Measurements from ENCODE around the gene ZGRF1.
"Not testable (repeated sequence)": the region's sequence is repeated elsewhere in the genome, so short reads cannot be mapped to it uniquely, and the experiment has no call there.

The ZGRF1 gene

DNA sequence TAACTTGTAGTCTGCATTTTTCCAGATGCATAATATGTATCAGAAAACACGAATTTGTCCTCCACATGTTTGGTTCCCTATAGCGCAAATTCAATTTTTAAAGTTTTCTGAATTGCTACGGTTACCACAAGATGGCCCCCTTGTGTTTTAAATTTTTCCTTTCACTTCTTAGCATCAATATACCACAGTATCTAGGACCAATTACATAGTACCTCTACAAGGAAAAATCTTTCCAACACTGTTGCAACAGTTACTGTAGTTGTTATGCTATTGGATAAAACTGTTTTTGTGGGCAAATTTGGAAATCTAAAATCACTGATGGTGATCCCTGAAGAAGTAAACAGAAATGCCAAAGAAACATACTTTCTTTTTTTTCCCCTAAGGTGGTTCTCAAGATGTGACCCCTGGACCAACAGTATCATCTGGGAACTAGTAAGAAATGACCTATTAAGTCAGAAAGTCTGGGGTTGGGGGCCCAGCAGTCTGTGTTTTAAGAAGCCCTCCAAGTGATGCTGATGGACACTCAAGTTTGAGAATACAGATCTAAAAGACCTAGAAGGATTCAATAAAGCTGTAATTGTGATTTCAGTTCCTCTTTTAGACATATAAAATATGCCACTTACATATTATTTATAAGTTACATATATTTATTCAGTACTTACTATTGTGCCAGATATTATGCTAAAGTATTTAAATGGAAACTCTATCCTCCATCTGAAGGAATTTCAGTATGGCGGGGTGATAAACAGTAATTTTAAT, 3.1 kb downstream of the ZGRF1 start:
- DNase-seq: peak; percentile 14 to 48

DNA sequence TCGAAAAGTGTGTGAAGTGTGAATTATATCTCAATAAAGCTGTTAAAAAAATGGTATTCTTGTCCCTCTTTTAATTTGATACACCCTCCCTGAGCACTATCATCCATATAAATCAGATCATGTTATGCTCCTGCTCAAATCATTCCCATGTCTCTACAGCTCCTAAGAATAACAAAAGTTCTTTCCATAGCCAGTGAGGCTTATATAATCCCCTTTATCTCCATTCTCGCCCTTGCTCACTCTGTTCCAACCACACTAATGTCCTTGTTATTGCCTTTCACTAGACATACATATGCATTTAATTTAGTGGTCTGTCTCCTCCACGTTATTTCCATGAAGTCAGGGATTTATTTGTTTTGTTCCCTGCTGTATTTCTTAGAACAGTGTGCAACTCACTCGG, 10.5 kb downstream of the ZGRF1 start:
- DNase-seq: no peak

DNA sequence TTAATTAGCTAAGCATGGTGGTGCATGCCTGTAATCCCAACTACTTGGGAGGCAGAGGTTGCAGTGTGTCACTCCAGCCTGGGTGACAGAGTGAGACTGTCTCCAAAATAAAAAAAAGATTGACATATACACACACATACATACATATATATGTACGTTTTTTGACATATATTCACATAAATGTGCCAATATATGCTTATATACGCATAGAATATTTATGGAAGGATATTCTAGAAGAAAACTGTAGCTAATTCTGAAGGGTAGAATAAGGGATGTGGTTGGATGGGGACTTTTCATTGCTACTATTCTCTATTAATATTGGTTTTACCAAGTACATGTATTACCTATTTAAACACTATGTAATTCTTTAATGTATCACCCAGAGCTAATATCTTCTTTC, 19.7 kb downstream of the ZGRF1 start:
- no peak for DNase-seq

DNA sequence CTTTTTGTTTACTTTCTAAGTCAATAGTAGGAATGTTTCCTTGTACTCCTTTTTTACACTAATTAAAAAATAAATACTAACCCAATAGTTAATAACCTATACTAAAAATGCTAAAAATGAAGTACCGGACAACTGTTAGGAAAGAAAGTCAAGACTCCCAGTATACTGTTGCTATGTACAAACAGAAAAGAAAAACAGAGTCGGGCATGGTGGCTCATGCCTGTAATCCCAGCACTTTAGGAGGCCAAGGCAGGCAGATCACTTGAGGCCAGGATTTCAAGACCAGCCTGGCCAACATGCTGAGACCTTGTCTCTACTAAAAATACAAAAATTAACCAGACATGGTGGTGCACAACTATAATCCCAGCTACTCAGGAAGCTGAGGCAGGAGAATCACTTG, 23.9 kb downstream of the ZGRF1 start:
- not testable (repeated sequence) for DNase-seq

DNA sequence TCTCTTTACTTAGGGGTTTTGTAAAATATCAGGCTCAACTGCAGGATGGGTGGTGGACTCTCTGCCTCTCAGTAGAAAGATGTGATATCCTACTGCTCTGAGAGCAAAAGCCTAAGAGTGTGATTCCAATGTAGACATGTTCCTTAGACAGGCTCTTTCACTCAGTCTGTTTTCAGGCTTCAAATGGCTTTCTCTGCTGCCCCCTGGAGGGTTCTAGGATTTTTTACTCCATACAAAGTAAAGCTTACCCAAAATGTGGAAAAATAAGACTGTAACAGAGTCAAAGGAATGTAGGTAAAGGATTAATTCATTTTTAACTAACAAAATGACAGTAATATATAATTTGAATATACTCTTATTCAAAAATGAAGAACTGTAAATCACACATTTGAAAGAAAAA, 32.1 kb downstream of the ZGRF1 start:
- peak; percentile 5 to 68 for DNase-seq

DNA sequence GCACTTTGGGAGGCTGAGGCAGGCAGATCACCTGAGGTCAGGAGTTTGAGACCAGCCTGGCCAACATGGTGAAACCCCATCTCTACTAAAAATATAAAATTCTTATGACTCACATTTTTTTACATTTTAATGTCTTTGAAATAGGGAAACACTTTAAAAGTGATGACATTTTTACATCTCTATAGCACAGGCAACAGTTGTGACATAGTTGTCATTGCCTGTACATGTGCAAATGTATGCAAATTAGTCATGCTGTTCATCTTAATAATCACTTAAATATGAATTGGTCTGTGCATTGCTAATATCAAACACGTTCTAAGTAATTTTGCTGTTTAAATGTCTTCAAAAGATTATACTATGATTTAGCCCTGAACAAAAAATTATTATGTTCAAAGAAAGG, 41.7 kb downstream of the ZGRF1 start:
- no peak for DNase-seq

DNA sequence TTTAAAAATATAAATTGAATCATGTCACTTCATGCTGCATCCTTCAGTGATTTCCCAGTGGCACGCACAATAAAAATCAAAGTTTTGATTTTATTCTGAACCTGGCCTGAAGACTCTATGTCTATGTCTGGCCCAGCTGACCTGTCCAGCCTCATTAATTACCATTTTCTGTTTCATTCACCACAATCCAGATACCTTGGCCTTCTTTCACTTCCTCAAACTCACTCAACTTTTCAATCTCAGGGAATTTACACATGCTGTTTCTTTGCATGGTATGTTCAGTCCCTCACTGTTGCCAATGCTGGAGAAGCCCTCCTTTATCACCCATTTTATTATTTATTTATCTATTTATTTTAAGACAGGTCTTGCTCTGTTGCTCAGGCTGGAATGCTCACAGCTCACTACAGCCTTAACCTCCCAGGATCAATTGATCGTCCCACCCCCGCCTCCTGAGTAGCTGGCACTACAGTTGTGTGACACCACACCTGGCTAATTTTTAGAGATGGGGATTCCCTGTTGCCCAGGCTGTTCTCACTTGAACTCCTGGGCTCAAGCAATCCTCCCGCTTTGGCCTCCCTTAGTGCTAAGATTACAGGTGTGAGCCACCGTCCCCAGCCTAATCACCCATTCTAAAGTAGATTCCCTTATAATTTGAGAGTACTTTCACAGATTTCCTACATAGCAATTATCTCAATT, 43.1 kb downstream of the ZGRF1 start:
- no peak for DNase-seq

DNA sequence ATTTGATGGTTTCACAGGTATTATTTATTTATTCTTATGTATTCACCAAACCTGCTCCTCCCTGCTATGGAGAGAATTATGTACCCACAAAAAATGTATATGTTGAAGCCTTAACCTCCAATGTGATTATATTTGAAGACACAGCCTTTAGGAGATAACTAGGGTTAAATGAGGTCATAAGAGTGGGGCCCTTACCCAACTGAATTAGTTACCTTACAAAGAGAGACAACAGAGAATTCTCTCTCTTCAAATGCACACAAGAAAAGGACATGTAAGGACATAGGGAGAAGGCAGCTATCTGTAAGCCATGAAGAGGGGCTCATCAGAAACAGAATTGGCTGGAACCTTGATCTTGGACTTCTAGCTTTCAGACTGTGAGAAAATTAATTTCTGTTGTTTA, 44.0 kb downstream of the ZGRF1 start:
- DNase-seq: no peak

DNA sequence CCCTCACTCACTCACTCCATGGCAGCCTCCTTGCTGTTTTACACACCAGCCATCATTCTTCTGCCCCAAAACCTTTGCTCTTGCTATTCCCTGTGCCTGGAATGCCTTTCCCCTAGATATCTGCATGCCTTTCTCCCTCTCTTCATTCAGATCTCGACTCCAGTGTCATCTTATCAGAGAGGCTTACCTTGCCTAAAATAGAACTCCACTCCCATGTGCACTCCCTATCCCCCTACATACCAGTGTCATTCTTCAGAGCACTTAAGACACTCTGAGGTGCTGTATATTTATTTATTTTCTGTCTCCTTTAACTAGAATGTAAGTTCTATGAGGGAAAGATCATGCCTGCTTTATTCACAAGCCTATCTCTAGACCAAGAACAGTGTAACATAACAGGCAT, 45.1 kb downstream of the ZGRF1 start:
- no peak for DNase-seq

DNA sequence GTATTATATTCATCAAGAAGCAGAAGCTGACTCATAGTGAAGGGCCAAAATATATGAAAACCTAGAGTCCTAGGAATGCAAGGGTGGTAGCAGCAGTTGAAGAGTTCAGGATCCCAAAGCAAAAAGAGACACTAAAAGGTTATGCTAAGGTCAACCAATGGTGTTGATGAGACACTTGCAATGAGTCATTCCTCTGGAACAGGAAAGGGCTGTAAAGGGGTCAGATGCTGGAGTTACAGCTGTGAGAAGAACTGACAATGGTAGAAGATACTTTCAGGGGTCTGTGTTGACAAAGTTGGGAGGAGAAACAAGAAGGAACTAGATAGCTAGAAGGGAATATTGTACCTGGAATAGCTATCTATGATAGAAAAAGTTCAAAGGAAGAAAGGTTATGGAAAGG, 47.5 kb downstream of the ZGRF1 start:
- DNase-seq: no peak

DNA sequence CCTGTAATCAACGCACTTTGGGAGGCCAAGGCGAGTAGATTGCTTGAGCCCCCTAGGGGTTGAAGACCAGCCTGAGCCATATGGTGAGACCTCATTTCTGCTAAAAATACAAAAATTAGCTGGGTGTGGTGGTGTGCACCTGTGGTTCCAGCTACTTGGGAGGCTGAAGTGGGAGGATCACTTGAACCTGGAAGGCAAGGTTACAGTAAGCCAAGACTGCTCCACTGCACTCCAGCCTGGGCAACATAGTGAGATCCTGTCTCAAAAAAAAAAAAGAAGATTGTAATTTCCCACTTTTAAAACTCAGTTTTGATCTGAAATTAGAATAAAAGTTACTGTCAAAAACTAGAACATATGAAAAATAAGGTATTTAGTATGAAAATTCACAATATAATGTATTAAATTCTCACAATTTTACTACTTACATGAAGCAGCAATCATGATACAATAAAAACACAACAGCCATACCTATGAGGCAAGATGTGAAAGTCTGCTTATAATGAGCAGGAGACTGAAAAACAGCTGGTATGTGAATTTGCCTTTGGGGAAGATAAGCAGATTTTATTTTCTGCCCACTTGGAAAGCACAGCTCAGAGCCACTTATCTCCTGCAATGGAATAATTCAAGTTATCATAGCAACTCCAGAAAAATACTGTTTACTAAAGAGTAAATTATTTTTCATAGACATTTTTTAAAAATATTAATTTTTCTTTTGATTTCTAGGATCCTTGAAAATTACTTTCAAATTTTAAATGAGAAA, 50.6 kb downstream of the ZGRF1 start:
- DNase-seq: no peak

DNA sequence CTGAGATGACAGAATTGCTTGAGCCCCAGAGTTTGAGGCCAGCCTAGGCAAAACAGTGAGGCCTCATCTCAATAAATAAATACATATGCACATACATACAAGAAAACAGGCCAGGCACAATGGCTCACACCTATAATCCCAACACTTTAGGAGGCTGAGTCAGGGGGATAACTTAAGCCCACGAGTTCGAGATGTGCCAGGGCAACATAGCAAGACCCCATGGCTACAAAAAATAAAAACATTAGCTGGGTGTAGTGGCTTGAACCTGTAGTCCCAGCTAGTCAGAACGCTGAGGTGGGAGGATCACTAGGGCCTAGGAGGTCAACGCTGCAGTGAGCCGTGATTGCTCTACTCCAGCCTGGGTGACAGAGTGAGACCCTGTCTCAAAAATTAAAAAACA, 69.2 kb downstream of the ZGRF1 start:
- no peak for DNase-seq

DNA sequence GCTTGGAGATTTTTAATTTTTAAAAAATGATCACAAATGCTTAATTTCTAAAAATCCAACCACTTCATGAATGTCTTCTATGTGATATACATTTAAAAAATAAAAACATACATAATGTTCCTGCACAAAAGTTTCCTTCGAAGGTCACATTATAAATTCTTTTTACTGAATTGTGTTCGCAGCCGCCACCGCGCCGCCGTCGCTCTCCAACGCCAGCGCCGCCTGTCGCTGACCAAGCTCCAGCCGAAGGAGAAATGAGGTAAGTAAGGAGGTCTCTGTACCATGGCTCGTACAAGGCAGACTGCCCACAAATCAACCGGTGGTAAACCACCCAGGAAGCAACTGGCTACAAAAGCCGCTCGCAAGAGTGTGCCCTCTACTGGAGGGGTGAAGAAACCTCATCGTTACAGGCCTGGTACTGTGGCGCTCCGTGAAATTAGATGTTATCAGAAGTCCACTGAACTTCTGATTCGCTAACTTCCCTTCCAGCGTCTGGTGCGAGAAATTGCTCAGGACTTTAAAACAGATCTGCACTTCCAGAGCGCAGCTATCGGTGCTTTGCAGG, 71.9 kb downstream of the ZGRF1 start:
- no peak for DNase-seq

DNA sequence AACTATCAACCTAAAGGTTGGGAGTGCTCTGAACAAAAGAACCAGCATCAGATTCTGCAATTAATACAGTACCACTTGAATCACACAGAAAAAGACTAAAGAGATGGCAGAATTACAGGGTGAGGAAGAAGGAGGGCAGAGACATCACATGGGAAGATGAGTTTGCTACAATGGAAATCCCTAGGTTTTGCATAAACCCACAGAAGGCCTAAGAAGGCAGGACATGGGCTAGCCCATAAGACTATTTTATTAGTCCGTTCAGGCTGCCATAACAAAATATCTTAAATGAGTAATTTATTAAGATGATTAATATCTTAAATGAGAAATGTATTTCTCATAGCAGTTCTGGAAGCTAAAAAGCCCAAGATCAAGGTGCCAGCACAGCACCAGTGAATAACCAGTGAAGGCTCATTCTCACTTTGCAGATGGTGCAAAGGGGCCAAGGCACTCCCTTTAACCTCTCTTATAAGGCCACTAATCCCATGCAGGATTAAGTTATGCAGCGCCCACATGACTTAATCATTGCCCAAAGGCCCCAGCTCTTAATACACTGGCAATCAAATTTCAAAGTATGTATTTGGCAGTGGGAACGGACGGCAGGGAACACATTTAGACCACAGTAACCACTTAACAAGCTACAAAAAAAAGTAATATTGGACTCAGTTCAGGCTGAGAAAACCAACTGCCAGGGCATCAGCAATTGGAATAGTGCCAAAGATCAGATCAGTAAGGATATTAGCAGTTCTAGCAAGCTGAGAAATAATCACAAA, 73.1 kb downstream of the ZGRF1 start:
- DNase-seq: no peak

DNA sequence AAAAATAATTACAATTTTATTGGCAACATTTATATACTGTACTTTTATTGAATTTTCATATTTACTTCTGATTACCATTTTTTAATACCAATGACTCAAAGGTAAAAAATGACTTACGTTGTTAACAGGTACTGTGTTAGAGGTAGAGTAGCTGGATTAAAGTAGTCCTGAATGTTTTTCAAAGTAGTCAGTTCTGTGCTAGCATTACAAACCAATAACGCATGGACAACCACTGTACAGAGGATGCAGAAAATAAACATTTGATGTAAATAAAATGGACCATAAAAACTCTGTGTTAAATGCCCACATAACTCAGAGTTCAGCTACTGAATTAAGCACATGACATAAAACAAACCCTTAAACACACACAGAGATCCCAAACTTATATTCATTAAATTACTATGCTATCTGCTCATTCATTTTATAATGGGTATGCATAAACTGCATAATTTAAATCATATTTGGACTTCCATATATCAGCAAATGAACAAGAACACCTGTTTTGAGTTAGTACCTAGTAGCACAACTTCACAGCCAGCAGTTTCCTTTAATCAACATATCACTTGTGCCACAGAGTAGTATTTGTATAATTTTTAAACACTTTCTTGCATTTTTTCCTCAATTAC, 74.3 kb downstream of the ZGRF1 start:
- DNase-seq: no peak

DNA sequence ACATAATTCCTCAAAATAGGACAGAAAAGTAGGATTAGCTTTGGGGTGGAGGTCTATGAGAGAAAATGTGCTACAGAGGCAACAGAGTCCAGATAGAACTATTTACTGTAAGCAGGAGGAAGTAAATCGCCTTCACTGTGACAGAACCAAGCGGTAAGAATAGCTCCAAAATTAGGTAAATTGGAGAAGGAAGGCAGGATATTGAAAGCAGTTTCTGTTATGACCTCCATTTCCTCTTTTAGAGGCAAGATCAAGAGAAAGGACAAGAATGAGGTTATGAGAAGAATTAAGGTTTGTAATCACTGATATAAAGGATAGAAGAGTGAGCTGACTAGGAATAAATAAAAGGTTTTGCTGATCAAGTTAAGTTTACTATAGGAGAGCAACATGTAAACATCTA, 76.6 kb downstream of the ZGRF1 start:
- DNase-seq: peak; percentile 10 to 21

DNA sequence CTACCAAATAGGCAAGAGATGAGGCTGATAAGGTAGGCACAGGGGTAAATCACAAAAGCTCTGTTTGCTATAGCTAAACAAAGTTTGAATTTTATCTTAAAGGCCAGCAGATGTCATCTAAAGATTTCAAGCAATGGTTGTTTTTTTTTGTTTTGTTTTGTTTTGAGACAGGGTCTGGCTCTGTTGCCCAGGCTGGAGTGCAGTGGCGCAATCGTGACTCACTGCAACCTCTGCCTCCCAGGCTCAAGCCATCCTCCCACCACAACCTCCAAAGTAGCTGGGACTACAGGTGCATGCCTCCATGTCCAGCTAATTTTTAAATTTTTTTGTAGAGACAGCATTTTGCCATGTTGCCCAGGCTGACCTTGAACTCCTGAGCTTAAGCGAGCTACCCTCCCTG, 77.7 kb downstream of the ZGRF1 start:
- DNase-seq: no peak

DNA sequence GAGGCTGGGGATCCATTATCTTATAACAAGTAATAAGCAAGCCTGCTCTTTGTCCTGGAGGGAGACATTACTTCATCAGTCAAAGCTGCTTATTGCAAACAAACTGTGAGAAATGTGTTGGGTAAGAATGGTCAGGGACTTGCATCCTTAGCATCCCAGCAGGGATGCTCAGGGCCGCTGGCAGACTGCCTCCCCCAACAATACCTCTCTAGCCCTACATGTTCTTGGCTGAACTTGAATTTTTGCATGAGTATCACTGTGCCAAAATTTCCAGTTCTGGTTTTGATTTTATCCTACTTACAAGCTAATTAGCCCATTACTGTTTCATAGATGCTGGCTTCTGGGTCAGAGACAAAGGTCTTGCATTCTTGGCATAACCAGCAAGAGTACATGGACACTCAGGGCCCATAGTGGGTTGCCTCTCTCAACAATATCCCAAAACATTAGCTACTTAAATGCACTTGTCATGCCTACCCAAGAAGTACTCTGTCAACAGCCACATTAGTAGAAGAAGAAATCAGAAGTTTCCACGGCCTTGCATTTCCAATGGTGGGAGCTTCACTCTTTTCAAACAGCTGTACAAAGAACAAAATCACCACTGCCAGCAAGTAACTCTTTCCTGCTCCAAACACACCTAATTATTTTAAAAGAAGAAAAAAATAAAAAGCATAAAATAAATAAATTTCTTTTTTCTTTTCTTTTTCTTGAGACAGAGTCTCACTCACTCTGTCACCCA, 78.9 kb downstream of the ZGRF1 start:
- no peak for DNase-seq

DNA sequence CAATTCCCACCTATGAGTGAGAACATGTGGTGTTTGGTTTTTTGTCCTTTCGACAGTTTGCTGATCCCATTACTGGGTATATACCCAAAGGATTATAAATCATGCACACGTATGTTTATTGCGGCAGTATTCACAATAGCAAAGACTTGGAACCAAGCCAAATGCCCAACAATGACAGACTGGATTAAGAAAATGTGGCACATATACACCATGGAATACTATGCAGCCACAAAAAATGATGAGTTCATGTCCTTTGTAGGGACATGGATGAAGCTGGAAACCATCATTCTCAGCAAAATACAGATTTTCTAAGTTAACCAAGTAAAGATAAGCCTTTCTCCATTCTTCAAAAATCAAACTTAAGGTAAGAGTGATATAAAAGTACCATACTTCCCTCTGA, 82.4 kb downstream of the ZGRF1 start:
- DNase-seq: not testable (repeated sequence)

DNA sequence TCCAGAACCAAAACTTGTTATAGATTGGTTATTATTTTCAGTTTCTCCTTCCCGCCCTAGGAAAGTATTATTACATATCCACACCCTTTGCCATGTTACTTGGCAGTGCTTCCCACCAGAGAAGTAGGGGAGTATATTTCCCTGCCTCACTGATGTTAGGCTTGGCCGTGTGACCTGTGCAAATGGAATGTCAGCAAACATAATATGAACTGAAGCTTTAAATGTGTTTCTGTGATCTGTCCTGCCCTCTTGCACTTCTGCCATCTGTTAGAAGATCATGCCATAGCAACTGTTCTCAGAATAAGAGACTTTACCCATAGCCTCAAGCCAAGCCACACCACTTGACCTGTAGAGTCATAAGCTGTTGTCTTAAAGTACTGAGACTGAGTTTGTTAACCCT, 84.0 kb downstream of the ZGRF1 start:
- no peak for DNase-seq

DNA sequence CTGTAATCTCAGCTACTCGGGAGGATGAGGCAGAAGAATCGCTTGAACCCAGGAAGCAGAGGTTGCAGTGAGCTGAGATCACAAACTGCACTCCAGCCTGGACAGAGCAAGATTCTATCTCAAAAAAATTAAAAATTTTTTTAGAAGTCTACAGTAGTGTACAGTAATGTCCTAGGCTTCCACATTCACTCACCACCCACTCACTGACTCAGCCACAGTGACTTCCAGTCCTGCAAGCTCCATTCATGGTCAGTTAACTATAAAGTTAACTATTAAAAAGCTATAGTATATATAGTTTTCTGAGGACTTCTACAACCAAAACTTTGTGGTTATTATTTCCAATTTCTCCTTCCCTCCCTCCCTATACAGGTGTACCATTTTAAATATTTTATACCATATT, 86.0 kb downstream of the ZGRF1 start:
- peak; percentile 15 to 28 for DNase-seq

DNA sequence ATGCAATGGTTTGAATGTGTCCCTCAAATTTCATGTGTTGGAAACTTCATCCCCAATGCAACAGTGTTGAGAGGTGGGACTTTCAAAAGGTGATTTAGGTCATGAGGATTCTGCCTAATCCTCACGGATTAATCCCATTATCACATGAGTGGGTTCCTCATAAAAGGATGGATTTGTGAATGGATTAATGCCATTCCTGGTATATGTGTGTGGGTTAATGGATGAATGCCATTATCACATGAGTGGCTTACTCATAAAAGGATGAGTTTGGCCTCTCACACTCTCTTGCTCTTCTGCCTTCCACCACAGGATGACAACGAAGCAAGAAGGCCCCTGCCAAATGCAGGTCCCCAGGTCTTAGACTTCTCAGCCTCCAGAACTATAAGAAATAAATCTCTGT, 90.2 kb downstream of the ZGRF1 start:
- DNase-seq: no peak
